HG03558 (cell line): ENCODE data around the gene SLC12A2.

ENCODE experiments used
- ATAC-seq: cut with Tn5 transposase; IDR thresholded peaks from one replicate; pipeline ENCODE4 v1.9.1; 2021; ENCODE audit warnings: moderate number of reproducible peaks; ENCODE audit not compliant: unreplicated experiment; ENCODE audit errors: extremely low read depth

SLC12A2 gene

DNA sequence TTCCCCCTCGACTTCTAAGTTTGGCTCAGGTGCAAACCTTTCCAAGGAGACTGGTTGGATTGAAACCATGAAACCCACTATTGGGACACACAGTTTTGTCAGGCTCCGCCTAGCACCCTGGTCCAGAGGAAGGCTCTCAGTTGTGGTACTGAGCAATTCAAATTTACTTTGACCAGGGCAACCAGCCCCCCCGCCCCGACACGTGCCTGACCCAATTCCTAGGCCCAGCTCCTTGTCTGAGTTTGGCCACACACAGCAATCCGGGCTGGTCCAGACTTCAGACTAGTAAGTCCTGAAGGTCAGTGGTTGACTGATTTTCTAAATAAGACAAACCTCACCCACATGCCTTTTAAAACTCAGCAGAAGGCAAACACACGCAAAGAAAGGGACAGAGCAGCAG, 132.7 kb downstream of the SLC12A2 start:
- ATAC-seq = no peak

DNA sequence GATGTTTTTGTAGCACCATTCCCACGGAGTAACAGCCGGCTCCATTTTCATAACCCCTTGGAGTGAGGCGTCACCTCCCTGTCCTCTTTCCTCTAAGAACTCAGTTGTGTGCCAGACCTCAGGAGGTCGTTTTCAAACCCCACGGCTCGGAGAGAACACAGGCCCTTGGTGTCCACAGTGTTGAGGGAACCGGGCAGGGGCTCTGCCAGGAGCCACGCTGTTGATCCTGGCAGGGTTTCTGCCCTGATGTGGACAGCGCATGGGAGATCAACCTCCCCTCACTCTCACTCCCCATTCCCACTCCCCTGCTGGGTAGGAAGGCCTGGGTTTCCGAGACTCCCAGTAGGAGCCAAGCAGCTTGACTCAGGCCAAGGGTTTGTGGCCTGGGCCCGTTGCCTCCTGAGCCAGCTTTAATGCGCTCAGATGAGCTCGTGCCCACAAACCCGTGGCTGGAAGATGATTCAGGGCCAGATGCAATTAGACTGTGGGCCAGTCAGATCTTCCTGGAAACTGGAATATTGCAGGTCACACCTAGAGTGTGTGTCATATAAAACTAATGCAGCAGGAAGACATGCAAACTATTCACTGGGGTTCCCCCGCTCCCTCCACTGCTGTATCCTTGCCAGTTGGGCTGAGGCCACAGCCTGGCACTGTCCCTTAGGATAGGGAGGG, 133.4 kb downstream of the SLC12A2 start:
- no peak for ATAC-seq

DNA sequence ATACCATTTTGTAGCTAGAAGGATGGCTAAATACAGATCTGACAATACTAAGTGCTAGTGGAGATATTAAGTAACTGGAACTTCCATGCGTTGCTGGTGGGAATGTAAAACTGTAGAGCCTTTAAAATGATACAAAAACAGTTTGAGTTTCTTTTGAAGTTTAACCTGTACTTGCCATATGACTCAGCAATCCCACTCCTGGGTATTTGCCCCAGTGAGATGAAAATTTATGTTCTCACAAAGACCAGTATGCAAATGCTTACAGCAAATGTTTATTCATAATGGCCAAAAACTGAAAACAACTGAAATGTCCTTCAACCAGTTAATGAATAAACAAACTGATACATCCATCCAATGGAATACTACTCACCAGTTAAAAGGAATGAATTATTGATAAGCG, 137.3 kb downstream of the SLC12A2 start:
- ATAC-seq = no peak

GRCh38 chr5:128224336-128224735, 140.8 kb downstream of the SLC12A2 start:
- no peak for ATAC-seq

DNA sequence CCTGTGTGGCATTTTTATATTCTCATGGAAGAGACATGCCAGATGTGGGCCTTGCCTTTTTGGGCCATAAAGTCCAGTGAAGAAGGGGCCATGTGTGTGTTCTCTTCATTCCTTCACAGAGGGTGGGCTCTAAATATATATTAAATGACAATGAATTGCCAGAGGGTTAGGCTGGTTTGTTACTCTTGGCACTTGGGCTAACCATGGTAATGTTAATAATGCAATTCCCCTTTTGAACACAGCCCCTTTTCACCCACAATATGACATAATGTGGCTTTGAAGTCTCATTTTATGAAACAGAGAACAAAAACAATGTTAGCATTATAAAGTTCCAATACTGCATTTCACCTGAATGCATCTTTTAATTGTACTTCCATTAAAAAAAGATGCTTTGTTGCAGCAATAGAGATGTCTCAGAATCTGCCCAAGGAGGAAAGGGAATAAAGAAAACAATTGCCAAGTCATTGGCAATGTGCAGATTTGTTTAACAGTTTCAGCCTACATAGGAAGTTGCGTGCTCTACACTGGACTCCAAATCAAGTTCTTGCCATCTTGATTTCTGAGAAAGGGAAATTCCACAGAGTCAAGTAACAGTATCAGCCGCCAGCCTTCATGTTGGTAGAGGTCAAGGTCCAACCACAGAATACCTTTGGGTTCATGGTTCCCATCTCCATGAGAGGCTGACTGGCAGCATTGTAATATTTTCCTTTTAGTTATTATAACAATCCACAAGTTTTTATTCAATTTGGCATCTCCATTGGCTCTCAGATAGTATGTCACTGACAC, 141.9 kb downstream of the SLC12A2 start:
- ATAC-seq = no peak

DNA sequence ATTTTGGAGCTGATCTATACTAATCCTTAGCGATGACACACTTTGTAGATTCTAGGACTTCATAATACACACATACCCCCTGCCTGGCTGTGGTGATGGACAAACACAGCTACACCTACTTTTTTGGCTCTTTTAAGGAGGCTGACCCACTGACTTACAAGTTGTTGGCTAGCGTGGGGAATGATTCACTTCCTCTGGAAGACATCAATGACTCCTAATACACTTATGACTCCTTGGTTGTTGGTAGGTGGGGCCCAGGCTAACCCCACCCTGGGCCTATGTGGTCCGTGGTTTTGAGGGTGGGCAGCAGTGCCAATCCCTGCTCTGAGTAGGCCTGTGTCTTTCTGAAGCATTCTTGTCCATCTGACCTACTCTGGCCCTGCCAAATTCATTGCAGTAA, 144.4 kb downstream of the SLC12A2 start:
- ATAC-seq = no peak

GRCh38 chr5:128228521-128228920, 145.0 kb downstream of the SLC12A2 start:
- ATAC-seq = no peak

DNA sequence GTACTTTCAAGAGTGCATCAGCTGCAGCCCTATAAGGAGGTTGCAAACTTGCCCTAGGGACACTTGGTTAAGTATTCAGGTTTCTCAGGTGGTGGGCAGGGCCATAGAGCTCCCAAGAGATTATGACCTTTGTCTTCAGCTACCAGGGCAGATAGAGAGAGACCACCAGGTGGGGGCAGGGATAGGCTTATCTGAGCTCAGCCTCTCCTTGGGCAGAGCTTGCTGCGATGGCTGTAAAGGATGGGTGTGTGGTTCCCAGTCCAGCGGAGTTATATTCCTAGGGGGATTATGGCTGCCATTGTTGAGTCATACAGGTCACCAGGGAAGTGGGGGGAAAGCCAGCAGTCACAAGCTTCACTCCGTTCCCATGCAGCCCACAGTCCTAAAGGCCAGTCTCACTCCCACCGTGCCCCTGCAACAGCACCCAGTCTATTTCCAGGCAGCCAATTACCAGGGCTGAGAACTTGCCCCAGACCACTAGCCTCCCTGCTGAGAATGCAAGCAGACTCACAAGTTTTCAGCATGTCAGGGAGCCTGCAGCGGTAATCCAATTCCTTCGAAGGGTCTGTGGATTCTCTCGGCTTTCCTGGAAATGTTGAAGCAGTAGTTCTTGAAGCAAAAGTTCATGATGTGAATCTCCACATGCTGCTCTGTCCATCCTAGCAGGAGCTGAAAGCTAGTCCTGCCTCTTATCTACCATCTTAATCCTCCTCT, 151.5 kb downstream of the SLC12A2 start:
- ATAC-seq = no peak

DNA sequence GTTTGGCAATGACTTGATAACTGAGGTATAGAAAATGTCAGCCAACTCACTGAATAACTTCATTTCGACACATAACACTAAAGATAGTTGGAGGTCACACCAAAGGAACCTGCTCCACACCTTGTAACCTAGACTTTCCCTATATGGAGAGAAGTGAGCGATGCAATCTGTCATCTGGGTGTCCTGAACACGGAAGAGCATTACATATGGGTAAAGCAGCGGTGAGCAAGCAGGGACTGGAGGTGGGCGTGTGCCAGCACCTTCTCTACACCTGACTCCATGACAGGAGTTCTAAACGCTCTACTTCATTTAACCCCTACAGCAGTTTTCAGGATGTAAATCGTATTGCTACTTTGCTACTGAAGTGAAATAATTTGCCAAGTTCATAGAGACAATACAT, 152.8 kb downstream of the SLC12A2 start:
- ATAC-seq = no peak

DNA sequence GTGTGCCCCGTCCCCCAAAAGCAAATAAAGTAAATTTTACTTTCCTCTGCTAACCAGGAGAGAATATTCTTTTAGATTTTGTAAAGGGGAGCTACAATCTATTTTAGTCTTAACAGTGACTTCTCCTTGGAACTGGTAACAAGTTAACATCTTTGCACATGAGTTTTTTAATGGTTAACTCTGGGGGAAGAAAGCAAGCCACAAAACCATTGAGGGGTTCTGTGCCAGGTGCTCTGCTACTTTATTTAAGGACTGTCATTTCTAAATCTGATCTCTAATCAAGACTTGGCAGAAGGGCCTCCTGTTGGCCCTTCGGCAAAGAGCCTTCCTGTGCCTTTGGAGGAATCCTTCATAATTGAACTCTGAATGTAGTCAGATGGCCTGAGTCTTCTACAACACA, 153.4 kb downstream of the SLC12A2 start:
- no peak for ATAC-seq

- ATAC-seq = no peak
Measured at GRCh38 chr5:128237546-128237945, 154.0 kb downstream of the SLC12A2 start.
